Transverse colon (tissue), 4 donors: ENCODE data around the gene CYP2A6. TPM values are rescaled to one million over a fixed set of nuclear protein-coding genes. Genes with fewer than 3 reads are reported as not detected.

Experiments used
- DNase-seq: peaks from one replicate; pipeline ENCODE4 v3.0.0-alpha.2; 2019
- H3K27ac ChIP-seq, 4 donors: fragments of 200-600 bp; sonication (generic); 2 replicates each; pipeline ENCODE4 v1.5.1; 2016 to 2018; ENCODE audit warnings: inconsistent platforms in 4 of 4
- H3K27me3 ChIP-seq: fragments of 200-600 bp; sonication (generic); 2 replicates; pipeline ENCODE4 v1.5.1; 2017; ENCODE audit warnings: inconsistent platforms
- H3K36me3 ChIP-seq, 4 donors: fragments of 200-600 bp; sonication (generic); 2 replicates each; pipeline ENCODE4 v1.5.1; 2017 to 2019; ENCODE audit warnings: inconsistent platforms in 4 of 4
- H3K4me1 ChIP-seq, 4 donors: fragments of 200-600 bp; sonication (generic); 2 replicates each; pipeline ENCODE4 v1.5.1; 2017 to 2020; ENCODE audit warnings: inconsistent platforms in 4 of 4
- H3K4me3 ChIP-seq, 4 donors: fragments of 200-600 bp; sonication (generic); 1 replicate in 1 of 4; 2 replicates in 3 of 4; pipeline versions ENCODE4 v1.5.1 to v1.6.1; 2017 to 2019; ENCODE audit warnings: inconsistent platforms in 4 of 4
- H3K9me3 ChIP-seq, 2 donors: fragments of 200-600 bp; sonication (generic); 2 replicates each; pipeline ENCODE4 v1.5.1; 2017 to 2019; ENCODE audit warnings: inconsistent platforms in 2 of 2
- CTCF ChIP-seq, 5 experiments: fragments of 200-600 bp in 3 of 5; fragments of 450-650 bp in 2 of 5; sonication (generic) in 3 of 5; IDR thresholded peaks; 1 replicate in 2 of 5; 2 replicates in 3 of 5; pipeline ENCODE4 v1.5.1; 2016 to 2017; ENCODE audit warnings: antibody characterized with exemption in 5 of 5, inconsistent platforms in 3 of 5, mild to moderate bottlenecking in 2 of 5, moderate library complexity in 1 of 5
- EP300 ChIP-seq: sonication (generic); formaldehyde crosslinking; IDR thresholded peaks from one replicate; pipeline ENCODE4 v1.6.1; 2017; ENCODE audit warnings: antibody characterized with exemption, low read depth
- POLR2A ChIP-seq: fragments of 450-650 bp; IDR thresholded peaks from one replicate; pipeline ENCODE4 v1.6.1; 2016; ENCODE audit warnings: antibody characterized with exemption, mild to moderate bottlenecking, moderate library complexity
- POLR2AphosphoS5 ChIP-seq, 3 donors: sonication (generic); formaldehyde crosslinking; IDR thresholded peaks; one replicate each; pipeline ENCODE4 v1.6.1; 2016; ENCODE audit warnings: antibody characterized with exemption in 3 of 3
- WGBS, 2 donors: methylation state at CpG; one replicate each; pipeline ENCODE4 v1.1.5; 2018; ENCODE audit warnings: low coverage in 1 of 2; 5-methylcytosine and 5-hydroxymethylcytosine counted together
- in situ Hi-C, 4 donors: fragments of 200-750 bp; cut with MboI; loops; one replicate each; pipeline versions ENCODE4 v1.15.0 to v1.15.1; 2017; ENCODE audit warnings: low sequenced_read_pairs in 3 of 4, low pct_ligation_motif_present in 1 of 4, low pct_unique_long_range_greater_than_20kb in 1 of 4
- intact Hi-C: fragments of 100-400 bp; cut with DNase I; formaldehyde crosslinking; loops from one replicate; pipeline ENCODE4 v1.15.1; 2023; ENCODE audit warnings: low total_unique reads
- total RNA-seq, 4 donors: library from RNA; depleted of rRNA; stranded (reverse); fragments of >200 nt; gene quantifications; one replicate each; pipeline ENCODE4 v1.1.0, GENCODE V29; 2016

CYP2A6 gene
- total RNA-seq, 4 donors from 2014 or later = not detected

GRCh38 chr19:40810160-40810559 is 40.1 kb downstream of the CYP2A6 start:
- Histone ChIP-seq H3K4me1 (peaks cover 20 to 63% (median 40%) of the 10 kb centered on the region in 4 donors), H3K27me3 (no peaks in the 10 kb centered on the region), H3K9me3 (no peaks in the 10 kb centered on the region), H3K27ac (peak overlapping the region; percentile 79 to 89 (median 84)), H3K4me3 (peak overlapping the region in 2 of 4 donors; percentile 30 to 53), H3K36me3 (no peaks in the 10 kb centered on the region)
- intact Hi-C loops = loop anchor here (5.0 kb wide), 1 partner anchor 322 kb away; no protein-coding TSS in a partner anchor
- in situ Hi-C loops = loop anchor here in 2 of 4 donors (10.0 to 25.0 kb wide), 2 partner anchors 98 to 145 kb away; partner anchors contain the start of genes COQ8B (in 1 of the 2) and ITPKC (in 1 of the 2)
- TF ChIP-seq CTCF (IDR thresholded peaks at IDR 0.05) = no peak
- TF ChIP-seq POLR2A = no peak
- no peak for TF ChIP-seq EP300
- no peak for TF ChIP-seq POLR2AphosphoS5 (IDR thresholded peaks at IDR 0.05)
- no peak for DNase-seq
- WGBS, 2 donors = 83% methylated on average over 14 of the region's 14 CpGs; no CpG with 5 or more reads in 1 of the 2 donors

GRCh38 chr19:40809358-40810086 is 40.7 kb downstream of the CYP2A6 start:
- intact Hi-C loops = loop anchor here (5.0 to 10.0 kb wide), 2 partner anchors 95 to 323 kb away; partner anchors contain the start of genes COQ8B and ITPKC
- TF ChIP-seq POLR2AphosphoS5 (IDR thresholded peaks at IDR 0.05) = peak in 1 of 3 donors; percentile 2
- no peak for TF ChIP-seq POLR2A
- no peaks in the 10 kb centered on the region for H3K36me3 ChIP-seq
- 90% methylated on average over 39 of the region's 39 CpGs; no CpG with 5 or more reads in 1 of the 2 donors for WGBS, 2 donors
- H3K27ac ChIP-seq = peak overlapping the region; percentile 79 to 89 (median 84)
- H3K4me3 ChIP-seq = peak overlapping the region in 1 of 4 donors; percentile 53
- H3K4me1 ChIP-seq = peaks cover 26 to 69% (median 46%) of the 10 kb centered on the region in 4 donors
- H3K27me3 ChIP-seq = no peaks in the 10 kb centered on the region
- DNase-seq = no peak
- in situ Hi-C loops = loop anchor here in 2 of 4 donors (10.0 to 25.0 kb wide), 2 partner anchors 97 to 145 kb away; partner anchors contain the start of genes COQ8B (in 1 of the 2) and ITPKC (in 1 of the 2)
- no peaks in the 10 kb centered on the region for H3K9me3 ChIP-seq

GRCh38 chr19:40808497-40808896 is 41.8 kb downstream of the CYP2A6 start:
- H3K4me1 ChIP-seq = peaks cover 36 to 75% (median 56%) of the 10 kb centered on the region in 4 donors
- TF ChIP-seq POLR2A = no peak
- TF ChIP-seq EP300 = no peak
- TF ChIP-seq POLR2AphosphoS5 (IDR thresholded peaks at IDR 0.05) = no peak
- TF ChIP-seq CTCF (IDR thresholded peaks at IDR 0.05) = no peak
- no peak for DNase-seq
- H3K27ac ChIP-seq = peak overlapping the region in 1 of 4 donors; percentile 91
- intact Hi-C loops = loop anchor here (10.0 kb wide), 1 partner anchor 94 kb away; the partner anchor contains the start of genes COQ8B and ITPKC
- no peaks in the 10 kb centered on the region for H3K9me3 ChIP-seq
- no peaks in the 10 kb centered on the region for H3K36me3 ChIP-seq
- no peaks in the 10 kb centered on the region for H3K27me3 ChIP-seq
- WGBS, 2 donors = 86% methylated on average over 5 of the region's 5 CpGs; no CpG with 5 or more reads in 1 of the 2 donors
- in situ Hi-C loops = loop anchor here in 1 of 4 donors (25.0 kb wide), 1 partner anchor 96 kb away; the partner anchor contains the start of genes COQ8B and ITPKC
- no peak overlapping the region for H3K4me3 ChIP-seq

GRCh38 chr19:40808021-40808325 is 42.3 kb downstream of the CYP2A6 start:
- TF ChIP-seq EP300 (no peak), CTCF (IDR thresholded peaks at IDR 0.05) (no peak), POLR2A (peak; percentile 9), POLR2AphosphoS5 (IDR thresholded peaks at IDR 0.05) (no peak)
- H3K4me3 ChIP-seq = no peak overlapping the region
- H3K27ac ChIP-seq = peak overlapping the region in 2 of 4 donors; percentile 91 to 97
- no peaks in the 10 kb centered on the region for H3K36me3 ChIP-seq
- H3K27me3 ChIP-seq = no peaks in the 10 kb centered on the region
- WGBS, 2 donors = 80% methylated on average over 2 of the region's 2 CpGs; no CpG with 5 or more reads in 1 of the 2 donors
- H3K9me3 ChIP-seq = no peaks in the 10 kb centered on the region
- peaks cover 42 to 77% (median 61%) of the 10 kb centered on the region in 4 donors for H3K4me1 ChIP-seq
- in situ Hi-C loops = loop anchor here in 1 of 4 donors (25.0 kb wide), 1 partner anchor 96 kb away; the partner anchor contains the start of genes COQ8B and ITPKC
- DNase-seq = no peak
- intact Hi-C loops = loop anchor here (10.0 kb wide), 1 partner anchor 93 kb away; the partner anchor contains the start of genes COQ8B and ITPKC
